K562 (cell line): ENCODE data around the gene COA7. TPM values are rescaled to one million over a fixed set of nuclear protein-coding genes. Genes with fewer than 3 reads are reported as not detected.

Experiments used
- ATAC-seq: fragments of 200-7000 bp; cut with Tn5 transposase; 3 replicates; pipeline ENCODE4 v1.9.1; 2020; ENCODE audit warnings: moderate library complexity
- BruUV-seq: library from RNA; stranded (reverse); fragments of 400-500 nt; replicated peaks from 2 replicates; lab custom pipeline; 2021; lab: Mats Ljungman, UMichigan
- CTCF ChIA-PET: fragments of 300-600 bp; formaldehyde crosslinking; extraction: SDS; loops from one replicate; lab custom pipeline; 2021; ENCODE audit warnings: low intra/inter-chr PET ratio; lab: Yijun Ruan, JAX
- POLR2A ChIA-PET: fragments of 300-600, 350-650 bp; sonication (Branson Sonifier 250); formaldehyde crosslinking; extraction: SDS; loops from one replicate; lab custom pipeline; 2021; ENCODE audit warnings: antibody characterized with exemption, inconsistent platforms; lab: Yijun Ruan, JAX
- DNase-seq, 4 experiments: peaks; one replicate each; pipeline versions ENCODE4 v3.0.0 to v3.0.0-alpha.2; 2011 to 2018; ENCODE audit warnings: low spot score in 3 of 4, mixed read lengths in 3 of 4; ENCODE audit errors: extremely low read depth in 1 of 4
- FAIRE-seq: peaks from 2 replicates; lab custom pipeline; 2011; peaks lifted over from hg19 to GRCh38; lab: Jason Lieb, UNC
- H2AFZ ChIP-seq: 2 replicates; pipeline ENCODE4 v1.6.0; 2011; ENCODE audit warnings: low read depth, low read length, control low read depth, inconsistent platforms
- H3K27ac ChIP-seq: fragments of 200-600 bp; 3 replicates; pipeline ENCODE4 v1.8.0; 2011; ENCODE audit warnings: low read depth, mild to moderate bottlenecking, control low read depth, inconsistent platforms, low read length, moderate library complexity, mixed read lengths; ENCODE audit errors: extremely low read depth
- H3K27me3 ChIP-seq, 2 experiments: fragments of 300-600 bp in 1 of 2; 2 replicates in 1 of 2; 3 replicates in 1 of 2; pipeline versions ENCODE4 v1.6.0 to v1.8.0; 2011; ENCODE audit warnings: inconsistent platforms in 2 of 2, low read length in 2 of 2, mild to moderate bottlenecking in 1 of 2, mixed read lengths in 1 of 2, moderate library complexity in 1 of 2; ENCODE audit not compliant: control insufficient read depth in 2 of 2, insufficient read depth in 2 of 2
- H3K36me3 ChIP-seq: fragments of 300-600 bp; 3 replicates; pipeline ENCODE4 v1.8.0; 2011; ENCODE audit warnings: mild to moderate bottlenecking, low read length, inconsistent platforms; ENCODE audit not compliant: control insufficient read depth, insufficient read depth
- H3K4me1 ChIP-seq, 2 experiments: fragments of 200-600 bp in 1 of 2; replicated peaks in 1 of 2; 2 replicates in 1 of 2; 3 replicates in 1 of 2; pipeline versions ENCODE4 v1.5.1 to v1.8.0; 2011; ENCODE audit warnings: inconsistent platforms in 2 of 2, low read length in 2 of 2, mild to moderate bottlenecking in 1 of 2, mixed read lengths in 1 of 2, moderate library complexity in 1 of 2; ENCODE audit not compliant: control insufficient read depth in 2 of 2, insufficient read depth in 2 of 2
- H3K4me2 ChIP-seq: 2 replicates; pipeline ENCODE4 v1.6.1; 2011; ENCODE audit warnings: low read length, control low read depth, inconsistent platforms, mixed read lengths; ENCODE audit not compliant: insufficient read depth
- H3K4me3 ChIP-seq: fragments of 200-600 bp; sonication (generic), shearing (Covaris generic); 2 replicates; pipeline ENCODE4 v1.5.1; 2016; ENCODE audit warnings: control low read depth, inconsistent platforms
- H3K79me2 ChIP-seq: fragments of 200-600 bp; 3 replicates; pipeline ENCODE4 v1.8.0; 2011; ENCODE audit warnings: low read length, inconsistent platforms; ENCODE audit not compliant: control insufficient read depth, insufficient read depth
- H3K9ac ChIP-seq, 2 experiments: 2 replicates each; pipeline versions ENCODE4 v1.6.0 to v1.6.1; 2011; ENCODE audit warnings: low read depth in 2 of 2, low read length in 2 of 2, control low read depth in 1 of 2, inconsistent platforms in 1 of 2, mild to moderate bottlenecking in 1 of 2, mixed read lengths in 1 of 2; ENCODE audit not compliant: insufficient read depth in 1 of 2
- H3K9me1 ChIP-seq: one replicate; pipeline ENCODE4 v1.6.0; 2011; ENCODE audit warnings: inconsistent platforms, mild to moderate bottlenecking, low read length, moderate library complexity; ENCODE audit not compliant: control insufficient read depth, insufficient read depth
- H3K9me3 ChIP-seq: replicated peaks from 2 replicates; pipeline ENCODE4 v1.5.1; 2011; ENCODE audit warnings: low read depth, low read length, inconsistent platforms; ENCODE audit not compliant: control insufficient read depth, insufficient read depth
- H4K20me1 ChIP-seq: replicated peaks from 2 replicates; pipeline ENCODE4 v1.6.1; 2011; ENCODE audit warnings: low read length, inconsistent platforms, mixed read lengths; ENCODE audit not compliant: control insufficient read depth, insufficient read depth
- CUX1 ChIP-seq: fragments of 200-800 bp; sonication (Bioruptor generic); IDR thresholded peaks from 2 replicates; pipeline ENCODE4 v1.6.1; 2016; ENCODE audit warnings: missing genetic modification characterization, missing compliant biosample characterization
- MCM7 ChIP-seq, 2 experiments: fragments of 450-650 bp; IDR thresholded peaks; 2 replicates each; pipeline ENCODE4 v1.6.1; 2016 to 2018
- PHF8 ChIP-seq: fragments of 200-600 bp; sonication (generic); IDR thresholded peaks from 2 replicates; pipeline ENCODE4 v1.6.1; 2012; ENCODE audit warnings: mixed run types, mild to moderate bottlenecking, inconsistent platforms, low read length, moderate library complexity, borderline replicate concordance
- RNF219 ChIP-seq: fragments of 250-450 bp; sonication (Bioruptor Pico); IDR thresholded peaks from 2 replicates; pipeline ENCODE4 v1.5.0; 2022; ENCODE audit warnings: mild to moderate bottlenecking
- ZBTB17 ChIP-seq: fragments of 450-650 bp; formaldehyde crosslinking; IDR thresholded peaks from 2 replicates; pipeline ENCODE4 v1.4.0; 2020; ENCODE audit warnings: mild to moderate bottlenecking
- ZC3H8 ChIP-seq: fragments of 450-650 bp; IDR thresholded peaks from 2 replicates; pipeline ENCODE4 v1.6.1; 2017
- ZNF41 ChIP-seq: fragments of 250-450 bp; sonication (Bioruptor Pico); conservative IDR thresholded peaks from 2 replicates; pipeline ENCODE4 v1.4.0; 2020; ENCODE audit warnings: mild to moderate bottlenecking
- WGBS: fragments of 100-300 bp; shearing (Covaris generic); methylation state at CpG from one replicate; pipeline ENCODE4 v1.1.6; 2016; ENCODE audit warnings: low coverage, mixed read lengths; ENCODE audit not compliant: insufficient coverage; ENCODE audit errors: missing lambda C conversion rate; 5-methylcytosine and 5-hydroxymethylcytosine counted together
- in situ Hi-C: fragments of 300-500 bp; cut with MboI; formaldehyde crosslinking; loops from 4 replicates; pipeline ENCODE4 v1.15.0; 2018; ENCODE audit warnings: inconsistent platforms, mixed read lengths
- intact Hi-C: fragments of 100-400 bp; cut with micrococcal nuclease; formaldehyde crosslinking; loops from 2 replicates; pipeline ENCODE4 v1.14.2; 2022
- polyA plus RNA-seq, 8 experiments: library from polyadenylated mRNA; depleted of rRNA in 4 of 8; stranded (reverse) in 5 of 8; unstranded in 3 of 8; fragments of >200 nt; fragmentation: Nextera tagmentation in 2 of 8; fragmentation: Illumina TruSeq in 1 of 8; extraction: Ambion mirVana in 2 of 8; extraction: Trizol in 1 of 8; gene quantifications; 2 replicates each; pipeline versions ENCODE4 v1.2.1 to v1.2.3, GENCODE V29; 2011 to 2014; ENCODE audit warnings: inconsistent platforms in 1 of 8, missing spikeins in 1 of 8
- total RNA-seq, 7 experiments: library from RNA; depleted of rRNA in 6 of 7; stranded (reverse); fragments of >200 nt in 6 of 7; fragmentation: Illumina TruSeq in 2 of 7; extraction: Trizol in 2 of 7; gene quantifications; 2 replicates each; pipeline versions ENCODE4 v1.2.1 to v1.2.3, GENCODE V29; 2011 to 2021; ENCODE audit warnings: low replicate concordance in 1 of 7

Gene COA7
- total and polyA plus RNA-seq, 9 of the 15 experiments (the other 6 are each of a cell fraction or from before 2014, with no cell fraction given), result 19.4 to 82.8 (median 51.0) TPM

DNA sequence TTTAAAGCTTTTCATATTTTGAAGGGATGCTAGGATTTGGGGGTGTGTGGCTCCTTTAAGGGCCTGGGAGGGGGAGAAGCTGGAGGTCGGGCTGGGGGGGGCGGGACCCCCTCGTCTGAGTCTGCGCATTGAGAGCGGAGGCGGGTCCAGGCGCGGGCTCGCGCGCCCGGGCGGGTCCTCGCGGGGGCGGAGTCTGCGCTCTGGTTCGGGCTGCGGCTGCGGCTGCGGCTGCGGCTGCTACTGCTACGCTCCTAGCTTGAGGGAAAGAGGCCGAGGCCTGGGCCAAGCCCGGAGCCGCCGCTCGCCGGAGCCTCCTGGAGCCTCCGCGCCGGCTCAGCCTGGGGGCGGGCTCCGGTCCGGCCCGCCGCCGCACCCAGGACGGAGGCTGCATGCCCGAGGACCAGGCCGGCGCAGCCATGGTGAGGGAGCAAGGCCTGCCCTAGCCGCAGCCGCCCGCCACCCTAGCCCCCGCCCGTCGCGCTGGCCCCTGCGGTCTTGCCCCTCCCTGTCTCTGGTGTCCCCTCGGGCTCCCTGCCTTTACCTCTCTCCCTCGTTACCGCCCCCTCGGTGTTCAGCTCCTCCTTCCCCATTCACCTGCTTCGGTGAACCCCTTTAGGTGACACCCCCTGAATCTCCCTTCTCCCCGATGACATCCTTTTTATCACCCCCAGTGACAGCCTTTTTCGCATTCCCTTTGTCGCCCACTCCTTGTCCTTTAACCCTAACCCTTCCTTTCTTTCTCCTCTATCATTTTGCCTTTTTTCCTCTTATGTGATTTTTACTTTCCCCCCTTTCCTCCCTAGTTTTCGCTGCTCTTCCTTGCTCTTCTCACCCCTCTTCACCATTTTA, 28.3 kb upstream of the COA7 start, which contains the start of gene ZYG11B:
TSS of gene ZYG11B (plus strand) at position 189 of the 849 bp plus-strand sequence. CDS start at position 390, 201 bp downstream.
- Histone ChIP-seq H2AFZ (peak within 1 kb of the TSS; percentile 98), H3K4me3 (peak within 1 kb of the TSS; percentile 79), H3K9me1 (no peaks in the 10 kb centered on the region), H3K27ac (peak within 1 kb of the TSS; percentile 71), H3K36me3 (no peaks in the 10 kb centered on the region; the same call in 2 of the 3 replicates), H3K79me2 (peaks cover 41% of the 10 kb centered on the region), H3K4me2 (peak within 1 kb of the TSS; percentile 99), H3K9ac (peak within 1 kb of the TSS; percentile 84 to 96), H3K4me1 (peaks cover 11 to 15% of the 10 kb centered on the region in 2 experiments; a peak in 4 of 5 replicates), H3K9me3 (no peaks in the 10 kb centered on the region), H3K27me3 (no peaks in the 10 kb centered on the region), H4K20me1 (no peaks in the 10 kb centered on the region)
- in situ Hi-C loops, result no loop called here
- ATAC-seq (peak; percentile 97), DNase-seq (peak; percentile 93 to 99 (median 98)), FAIRE-seq (peak; percentile 42)
- ChIA-PET POLR2A (interaction anchor here (0.6 to 5.2 kb wide), 7 partner anchors 9 to 1028 kb away, joined by 3 to 15 read pairs (median 5); partner anchors contain the start of genes ORC1 and PRPF38A), CTCF (no interaction called here)
- 2% methylated on average over 31 of the region's 59 CpGs for WGBS
- BruUV-seq, result no TSS peak
- intact Hi-C loops, result loop anchor here (10.0 kb wide), 1 partner anchor 118 kb away; the partner anchor contains the start of gene ZYG11A
- TF ChIP-seq ZBTB17, result no peak
- peak; percentile 88; the same call in 1 of the 2 replicates for TF ChIP-seq PHF8
- 0 out of 4 replicates have a peak, but pooled peaks of 1 of the 2 experiments have one; percentile 76 for TF ChIP-seq MCM7 (IDR thresholded peaks at IDR 0.05)
- no peak for TF ChIP-seq RNF219
- TF ChIP-seq ZNF41 (CRISPR knock-in tag), result no peak
- no peak for TF ChIP-seq CUX1 (CRISPR knock-in tag)
- TF ChIP-seq ZC3H8, result peak; percentile 90
